ENCODE measurements around the gene MCTP2.

GRCh38 chr15:94235646-94236045, 4.3 kb downstream of the MCTP2 start:
- TF ChIP-seq CTCF (conservative IDR thresholded peaks at IDR 0.05) (no peak), ZFX (IDR thresholded peaks at IDR 0.05) (no peak)

Measured in C4-2B (cell line).